Suppressor macrophage (primary cell): ENCODE measurements around the gene GPC2.

Source experiments
- DNase-seq, 4 experiments: peaks; one replicate each; pipeline ENCODE4 v3.0.0-alpha.2; 2020 to 2022

GPC2 gene

GRCh38 chr7:100119970-100120732 lies 57.0 kb downstream of the GPC2 start:
- DNase-seq: peak; percentile 40 to 61 (median 52)
